Measurements from ENCODE around the gene OBSCN.
A peak's percentile ranks its signal among the peaks of the same experiment; 100 is the strongest.

OBSCN gene

GRCh38 chr1:228378873-228379460 lies 171.1 kb downstream of the OBSCN start:
- no peak for DNase-seq (ENCODE audit: low read depth)
- no peak overlapping the region for H3K4me3 ChIP-seq (ENCODE audit: low read depth, low read length)

DNA sequence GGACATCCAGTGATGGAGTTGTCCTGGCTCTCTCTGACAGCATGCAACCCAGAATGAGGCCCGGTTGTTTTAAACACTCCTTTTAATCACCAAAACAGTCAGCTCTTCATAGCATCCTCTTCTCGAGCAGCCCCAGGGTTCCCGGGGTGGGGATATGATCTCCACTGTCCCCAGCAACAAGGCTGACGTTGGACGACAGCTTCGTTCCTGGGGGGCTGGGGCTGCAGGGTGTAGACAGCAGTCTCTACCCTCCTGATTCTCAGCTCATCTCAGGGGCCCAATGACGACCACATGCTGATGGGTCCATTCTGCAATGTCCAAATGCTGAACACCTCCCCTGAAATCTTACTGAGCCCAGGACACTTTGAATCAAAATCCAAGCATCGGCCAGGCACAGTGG lies 171.8 kb downstream of the OBSCN start:
- H3K4me3 ChIP-seq (ENCODE audit: low read depth, low read length): no peak overlapping the region

More at GRCh38 chr1:228378873-228379460, 171.1 kb downstream of the OBSCN start:
- no peak for TF ChIP-seq CTCF (IDR thresholded peaks at IDR 0.05; ENCODE audit: control insufficient read depth, extremely low read depth, insufficient read depth)

GRCh38 chr1:228381356-228381755 lies 173.5 kb downstream of the OBSCN start:
- no peak for TF ChIP-seq CTCF (IDR thresholded peaks at IDR 0.05; ENCODE audit: control insufficient read depth, extremely low read depth, insufficient read depth)
- DNase-seq (ENCODE audit: low read depth): peak; percentile 94
- H3K4me3 ChIP-seq (ENCODE audit: low read depth, low read length): no peak overlapping the region

More for the DNA sequence above, 171.8 kb downstream of the OBSCN start:
- DNase-seq (ENCODE audit: low read depth): no peak
- TF ChIP-seq CTCF (IDR thresholded peaks at IDR 0.05; ENCODE audit: control insufficient read depth, extremely low read depth, insufficient read depth): no peak

DNA sequence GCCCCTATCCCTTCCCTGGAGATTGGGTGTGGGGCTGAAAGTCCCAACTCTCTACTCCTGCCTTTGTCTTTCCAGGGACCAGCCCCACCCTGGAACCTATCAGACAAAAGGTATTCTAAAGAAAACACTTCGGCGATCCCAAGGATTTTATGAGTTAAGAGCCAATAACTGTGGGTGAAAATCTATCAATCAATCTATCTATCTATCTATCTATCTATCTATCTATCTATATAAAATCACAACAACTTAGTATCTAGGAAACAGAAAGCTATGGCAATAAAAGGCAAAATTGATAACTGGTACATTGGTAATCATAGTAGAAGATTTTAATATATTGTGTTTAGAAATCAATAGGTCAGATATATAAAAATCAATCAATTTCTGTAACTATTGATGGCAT lies 175.9 kb downstream of the OBSCN start:
- DNase-seq (ENCODE audit: low read depth): no peak
- no peak for TF ChIP-seq CTCF (IDR thresholded peaks at IDR 0.05; ENCODE audit: control insufficient read depth, extremely low read depth, insufficient read depth)
- no peak overlapping the region for H3K4me3 ChIP-seq (ENCODE audit: low read depth, low read length)

GRCh38 chr1:228385232-228385631 lies 177.4 kb downstream of the OBSCN start:
- no peak for DNase-seq (ENCODE audit: low read depth)
- no peak for TF ChIP-seq CTCF (IDR thresholded peaks at IDR 0.05; ENCODE audit: control insufficient read depth, extremely low read depth, insufficient read depth)
- H3K4me3 ChIP-seq (ENCODE audit: low read depth, low read length): no peak overlapping the region

DNA sequence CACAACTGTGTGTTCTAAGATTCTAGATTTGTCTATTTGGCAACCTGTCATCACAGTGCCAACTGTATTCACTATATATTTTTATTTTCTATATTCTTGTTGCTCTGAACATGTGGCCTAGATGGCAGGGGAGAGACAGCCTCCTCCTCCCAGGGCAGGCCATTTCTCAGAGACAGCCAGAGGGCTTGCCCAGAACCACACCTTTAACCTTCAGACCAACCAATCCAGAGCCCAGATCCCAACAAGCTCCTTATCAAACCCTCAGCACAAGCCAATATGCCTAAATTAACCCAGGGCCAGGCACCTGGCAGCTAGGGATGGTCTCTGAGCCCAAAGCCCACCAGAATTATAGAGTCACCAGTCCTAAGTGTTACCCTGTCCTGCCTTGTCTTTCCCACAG lies 179.5 kb downstream of the OBSCN start:
- DNase-seq (ENCODE audit: low read depth): no peak
- H3K4me3 ChIP-seq (ENCODE audit: low read depth, low read length): no peak overlapping the region
- TF ChIP-seq CTCF (IDR thresholded peaks at IDR 0.05; ENCODE audit: control insufficient read depth, extremely low read depth, insufficient read depth): no peak

DNA sequence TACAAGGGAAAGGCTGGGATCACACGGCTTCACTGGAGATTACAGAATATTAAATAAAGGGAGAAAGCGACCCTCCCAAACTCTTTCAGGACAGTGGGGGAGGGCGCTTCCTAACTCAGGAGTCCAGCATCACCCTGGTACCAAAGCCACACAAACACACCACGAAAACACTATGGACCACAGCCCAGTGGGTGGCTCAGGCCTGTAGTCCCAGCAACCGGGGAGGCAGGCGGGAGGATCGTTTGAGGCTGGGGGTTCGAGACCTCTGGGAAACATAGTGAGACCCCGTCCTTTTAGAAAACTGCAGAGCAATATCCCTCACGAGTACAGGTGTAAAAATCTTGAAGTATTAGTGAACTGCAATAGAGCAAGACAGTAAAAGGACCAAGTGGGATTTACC lies 182.8 kb downstream of the OBSCN start:
- DNase-seq (ENCODE audit: low read depth): no peak
- no peak for TF ChIP-seq CTCF (IDR thresholded peaks at IDR 0.05; ENCODE audit: control insufficient read depth, extremely low read depth, insufficient read depth)
- no peak overlapping the region for H3K4me3 ChIP-seq (ENCODE audit: low read depth, low read length)

All from LNCaP clone FGC (cell line).